Measurements from ENCODE around the gene ADCY9. TPM values are rescaled to one million over a fixed set of nuclear protein-coding genes. Genes with fewer than 3 reads are reported as not detected.
"Not testable (repeated sequence)": the region's sequence is repeated elsewhere in the genome, so short reads cannot be mapped to it uniquely, and the experiment has no call there.

ADCY9 gene
- total RNA-seq, 1 experiment from 2014 or later = 11.5 TPM

GRCh38 chr16:4157376-4157825, 41.2 kb upstream of the ADCY9 start (continued):
- TF ChIP-seq ARID4B (CRISPR knock-in tag; IDR thresholded peaks at IDR 0.05; ENCODE audit: borderline replicate concordance) (no peak), PRRX2 (CRISPR knock-in tag; IDR thresholded peaks at IDR 0.05) (no peak), ELF4 (CRISPR knock-in tag; IDR thresholded peaks at IDR 0.05; ENCODE audit: low read depth) (no peak), NFE2L1 (CRISPR knock-in tag; IDR thresholded peaks at IDR 0.05) (no peak), ZNF671 (CRISPR knock-in tag; IDR thresholded peaks at IDR 0.05) (no peak), MXD4 (CRISPR knock-in tag; IDR thresholded peaks at IDR 0.05; ENCODE audit: borderline replicate concordance) (no peak), ZNF281 (CRISPR knock-in tag; IDR thresholded peaks at IDR 0.05) (no peak), E2F1 (CRISPR knock-in tag; IDR thresholded peaks at IDR 0.05) (no peak), ZNF317 (CRISPR knock-in tag; IDR thresholded peaks at IDR 0.05; ENCODE audit: borderline replicate concordance, low read depth) (no peak), MLX (CRISPR knock-in tag; IDR thresholded peaks at IDR 0.05) (no peak), KAT7 (CRISPR knock-in tag; IDR thresholded peaks at IDR 0.05; ENCODE audit: borderline replicate concordance) (no peak)

GRCh38 chr16:4156503-4156902, 40.3 kb upstream of the ADCY9 start:
- CTCF ChIA-PET; H3K4me1 Mint-ChIP-seq; POLR2A ChIA-PET; DNase-seq (ENCODE audit: low spot score); H3K4me3 Mint-ChIP-seq; H3K27ac Mint-ChIP-seq; H3K9me3 Mint-ChIP-seq; H3K36me3 Mint-ChIP-seq; ATAC-seq; H3K27me3 Mint-ChIP-seq (ENCODE audit: low read depth): not testable (repeated sequence)

- POLR2A ChIA-PET = interaction anchor here (0.6 kb wide), 2 partner anchors 41 to 180 kb away, joined by 3 read pairs; no protein-coding TSS in a partner anchor
- not testable (repeated sequence) for H3K27ac Mint-ChIP-seq; H3K4me3 Mint-ChIP-seq; DNase-seq (ENCODE audit: low spot score); H3K4me1 Mint-ChIP-seq; H3K27me3 Mint-ChIP-seq (ENCODE audit: low read depth); H3K9me3 Mint-ChIP-seq; H3K36me3 Mint-ChIP-seq; ATAC-seq
- CTCF ChIA-PET = interaction anchor here (1.9 kb wide), 1 partner anchor 100 kb away, joined by 7 read pairs; no protein-coding TSS in a partner anchor
Observed at GRCh38 chr16:4153364-4153763, 37.1 kb upstream of the ADCY9 start.

- no peaks in the 10 kb centered on the region for H3K4me1 Mint-ChIP-seq
- DNase-seq (ENCODE audit: low spot score) = no peak
- no peak overlapping the region for H3K27ac Mint-ChIP-seq
- H3K4me3 Mint-ChIP-seq = no peak overlapping the region
- no peaks in the 10 kb centered on the region for H3K27me3 Mint-ChIP-seq (ENCODE audit: low read depth)
- peaks cover 8% of the 10 kb centered on the region; the same call in 1 of the 2 replicates for H3K9me3 Mint-ChIP-seq
- no peak for ATAC-seq
- POLR2A ChIA-PET = no interaction called here
- no peaks in the 10 kb centered on the region for H3K36me3 Mint-ChIP-seq
- TF ChIP-seq ZNF219 (CRISPR knock-in tag; IDR thresholded peaks at IDR 0.05; ENCODE audit: borderline replicate concordance) (no peak), ZBTB43 (CRISPR knock-in tag; IDR thresholded peaks at IDR 0.05) (no peak), ZNF121 (CRISPR knock-in tag; IDR thresholded peaks at IDR 0.05) (no peak), OVOL2 (CRISPR knock-in tag; IDR thresholded peaks at IDR 0.05; ENCODE audit: borderline replicate concordance) (no peak), NR2C2 (CRISPR knock-in tag; IDR thresholded peaks at IDR 0.05) (no peak), EMX1 (CRISPR knock-in tag; IDR thresholded peaks at IDR 0.05) (no peak), NR3C1 (CRISPR knock-in tag; conservative IDR thresholded peaks at IDR 0.05; ENCODE audit: low read depth) (no peak), ZNF263 (CRISPR knock-in tag; IDR thresholded peaks at IDR 0.05; ENCODE audit: low read depth) (no peak)
- CTCF ChIA-PET = no interaction called here
Observed at GRCh38 chr16:4152267-4152666, 36.0 kb upstream of the ADCY9 start.
